ENCODE results near the gene RPS19BP1.
A peak's percentile ranks its signal among the peaks of the same experiment; 100 is the strongest.
"Not testable (repeated sequence)": the region's sequence is repeated elsewhere in the genome, so short reads cannot be mapped to it uniquely, and the experiment has no call there.

Gene RPS19BP1

GRCh38 chr22:39513791-39514190 lies 18.8 kb downstream of the RPS19BP1 start:
- no peak for DNase-seq (ENCODE audit: low spot score)

- DNase-seq (ENCODE audit: low spot score) = no peak
These were observed 20.5 kb downstream of the RPS19BP1 start for GRCh38 chr22:39512026-39512425.

DNA sequence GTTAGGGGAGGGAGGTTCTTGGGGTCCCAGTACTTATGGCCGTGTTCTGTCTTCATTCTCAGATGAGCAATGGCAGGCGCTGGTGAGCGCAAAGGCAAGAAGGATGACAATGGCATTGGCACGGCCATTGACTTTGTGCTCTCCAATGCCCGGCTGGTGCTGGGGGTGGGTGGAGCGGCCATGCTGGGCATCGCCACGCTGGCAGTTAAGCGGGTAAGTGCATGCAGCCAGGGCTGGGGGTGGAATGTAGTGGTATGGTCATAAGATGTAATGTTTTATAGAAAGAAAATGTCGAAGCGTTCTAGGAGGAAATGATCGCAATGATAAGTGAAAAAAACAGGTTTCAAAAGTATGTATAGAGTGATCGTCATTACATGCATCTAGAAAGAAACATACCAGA lies 21.3 kb downstream of the RPS19BP1 start:
- DNase-seq (ENCODE audit: low spot score) = no peak

DNA sequence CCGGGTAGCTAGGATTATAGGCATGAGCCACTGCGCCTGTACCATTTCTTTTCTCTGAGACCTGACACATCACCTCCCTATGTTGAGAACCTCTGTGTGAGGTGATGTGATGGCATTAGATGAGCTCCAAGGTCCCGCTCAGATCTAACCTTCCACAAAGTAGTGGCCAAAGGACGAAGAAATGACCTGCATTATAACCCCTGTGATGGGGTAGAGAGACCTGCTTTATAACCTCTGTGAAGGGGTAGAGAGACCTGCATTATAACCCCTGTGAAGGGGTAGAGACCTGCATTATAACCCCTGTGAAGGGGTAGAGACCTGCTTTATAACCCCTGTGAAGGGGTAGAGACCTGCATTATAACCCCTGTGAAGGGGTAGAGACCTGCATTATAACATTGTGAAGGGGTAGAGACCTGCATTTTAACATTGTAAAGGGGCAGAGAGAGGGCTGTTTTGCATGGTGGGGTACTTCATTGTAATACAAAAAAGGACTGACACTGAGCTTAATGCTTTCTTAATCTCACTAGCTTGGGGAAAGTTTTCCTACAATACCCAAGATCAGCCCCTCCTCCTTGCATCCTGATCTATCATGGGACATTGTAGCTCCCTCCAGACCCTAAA lies 21.9 kb downstream of the RPS19BP1 start:
- DNase-seq (ENCODE audit: low spot score) = no peak

DNA sequence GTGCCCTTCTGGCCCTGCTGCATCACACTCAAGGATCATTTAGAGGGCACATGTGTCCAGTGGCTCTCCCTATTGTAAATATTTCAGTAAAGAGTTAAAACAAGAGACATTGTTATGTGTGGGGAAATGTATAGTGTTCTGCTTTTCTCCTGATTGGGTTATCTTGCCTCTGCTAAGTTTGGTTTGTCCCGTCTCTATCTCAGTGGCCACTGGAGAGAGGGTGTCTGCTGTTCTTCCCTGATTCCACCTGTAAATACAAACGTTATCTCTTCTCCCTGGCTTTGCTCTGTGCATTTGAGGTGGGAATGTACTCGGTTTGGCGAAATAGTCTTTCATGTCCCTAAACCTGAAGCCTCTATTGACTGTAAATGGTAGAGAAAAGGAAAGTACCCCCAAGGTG lies 24.2 kb downstream of the RPS19BP1 start:
- no peak for DNase-seq (ENCODE audit: low spot score)

DNA sequence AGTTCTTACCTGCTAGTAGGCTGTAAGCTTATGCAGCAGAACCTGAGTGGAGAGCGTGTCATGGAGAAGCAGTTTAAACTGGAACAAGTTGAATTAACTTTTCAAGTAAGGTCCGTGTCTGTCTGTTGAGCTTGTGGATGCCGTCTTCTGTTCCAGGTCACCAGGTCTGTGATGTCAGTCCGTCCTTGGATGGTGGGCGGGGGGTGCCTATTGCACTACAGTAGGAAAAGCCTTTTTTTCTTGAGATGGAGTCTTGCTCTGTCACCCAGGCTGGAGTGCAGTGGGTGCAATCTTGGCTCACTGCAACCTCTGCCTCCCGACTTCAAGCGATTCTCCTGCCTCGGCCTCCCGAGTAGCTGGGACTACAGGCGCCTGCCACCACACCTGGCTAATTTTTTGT lies 25.5 kb downstream of the RPS19BP1 start:
- DNase-seq (ENCODE audit: low spot score) = not testable (repeated sequence)

DNA sequence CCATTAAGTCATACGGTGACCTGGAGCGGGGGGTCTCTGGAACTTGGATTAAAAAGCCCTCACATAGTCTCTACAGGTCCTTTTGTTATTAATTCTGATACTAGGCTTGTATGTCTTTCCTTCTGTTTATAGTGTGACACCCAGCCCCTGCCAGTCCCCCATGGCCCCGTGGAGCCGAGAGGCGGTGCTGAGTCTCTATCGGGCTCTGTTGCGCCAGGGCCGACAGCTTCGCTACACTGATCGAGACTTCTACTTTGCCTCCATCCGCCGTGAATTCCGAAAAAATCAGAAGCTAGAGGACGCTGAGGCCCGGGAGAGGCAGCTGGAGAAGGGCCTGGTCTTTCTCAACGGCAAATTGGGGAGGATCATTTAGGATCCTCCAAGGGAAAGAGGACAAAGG lies 28.5 kb downstream of the RPS19BP1 start:
- no peak for DNase-seq (ENCODE audit: low spot score)

GRCh38 chr22:39503630-39504029 lies 28.9 kb downstream of the RPS19BP1 start:
- no peak for DNase-seq (ENCODE audit: low spot score)

GRCh38 chr22:39502789-39503409 lies 29.6 kb downstream of the RPS19BP1 start:
- no peak for DNase-seq (ENCODE audit: low spot score)

DNA sequence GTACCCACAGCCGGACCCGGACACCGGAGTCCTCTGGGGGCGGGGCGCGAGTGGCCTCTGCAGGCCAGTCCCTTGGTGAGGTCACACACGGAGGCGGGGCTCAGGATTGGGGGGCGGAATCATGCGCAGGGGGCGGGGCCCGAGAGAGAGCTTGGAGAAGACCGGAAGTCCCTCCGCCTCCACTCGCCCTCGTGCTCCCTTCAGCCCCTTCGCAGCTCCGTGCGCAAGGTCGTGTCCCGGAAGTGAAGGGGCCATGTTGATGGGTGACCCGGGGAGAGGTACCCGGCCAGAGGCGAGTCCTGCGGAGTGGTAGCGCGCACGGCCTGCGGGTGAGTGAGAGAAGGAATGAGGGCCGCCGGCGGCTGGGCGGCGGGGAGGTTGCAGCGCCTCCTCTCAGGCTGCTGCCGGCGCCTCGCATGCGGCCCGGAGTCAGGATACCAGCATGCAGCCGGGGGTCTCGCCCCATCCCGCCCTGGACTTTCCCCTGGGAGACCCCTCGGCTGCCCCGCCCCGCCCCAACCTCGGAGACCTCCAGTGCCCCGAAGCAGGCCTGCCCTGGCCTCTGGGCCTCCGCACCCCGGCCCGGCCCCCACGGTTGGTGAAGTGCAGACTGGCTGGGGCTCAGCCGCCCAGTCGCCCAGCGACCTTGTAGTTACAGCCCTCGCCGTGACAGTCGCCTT lies 30.3 kb downstream of the RPS19BP1 start, which contains the start of gene MIEF1:
Gene MIEF1, plus strand, starts transcription at position 182 of the 680 bp plus-strand sequence. CDS start 9,005 bp downstream, outside the sequence.
- DNase-seq (ENCODE audit: low spot score) = peak; percentile 96

DNA sequence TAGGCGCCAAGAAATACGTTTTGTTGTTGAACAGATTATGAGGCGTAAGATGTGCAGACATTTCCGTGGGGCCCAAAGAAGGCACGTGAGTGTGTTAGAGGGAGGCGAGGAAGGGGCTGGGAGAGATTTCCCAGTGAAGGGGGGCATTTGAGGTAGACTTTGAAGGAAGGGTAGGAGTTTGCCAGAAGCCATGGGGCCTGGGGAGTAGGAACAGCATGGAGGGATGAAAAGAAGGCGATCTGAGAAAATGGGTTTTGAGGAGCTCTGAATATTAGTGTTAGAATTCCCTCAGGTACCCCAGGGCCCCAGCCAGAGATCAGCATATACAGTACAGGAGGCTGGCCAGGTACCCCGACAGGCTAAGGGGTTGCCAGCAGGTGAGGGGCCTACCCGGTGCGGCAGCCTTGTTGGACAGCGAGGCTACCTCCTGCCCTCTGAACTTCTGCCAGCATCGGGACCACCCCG lies 30.9 kb downstream of the RPS19BP1 start:
- no peak for DNase-seq (ENCODE audit: low spot score)

- DNase-seq (ENCODE audit: low spot score) = no peak
These were observed 32.4 kb downstream of the RPS19BP1 start for GRCh38 chr22:39500101-39500500.

- DNase-seq (ENCODE audit: low spot score) = no peak
These were observed 33.7 kb downstream of the RPS19BP1 start for GRCh38 chr22:39498802-39499201.

DNA sequence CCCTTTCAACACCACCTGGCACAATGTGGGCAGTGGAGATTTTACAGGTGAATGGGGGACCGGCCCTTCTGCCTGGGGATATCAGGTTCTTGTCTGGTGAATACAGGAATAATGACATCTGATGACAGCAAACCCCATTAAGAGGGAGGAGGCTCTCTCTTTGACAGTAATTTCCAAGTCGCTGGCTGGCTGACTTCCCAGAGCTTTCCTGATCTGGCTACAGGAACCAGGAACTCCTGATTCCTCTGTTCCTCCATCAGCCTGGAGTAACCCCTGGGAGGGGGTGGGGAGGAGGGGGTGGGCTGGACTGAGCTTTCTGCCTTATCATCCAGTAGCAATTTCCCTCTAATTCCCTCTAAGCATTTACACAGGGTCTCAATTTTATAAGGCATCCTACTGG lies 34.2 kb downstream of the RPS19BP1 start:
- DNase-seq (ENCODE audit: low spot score) = no peak

- no peak for DNase-seq (ENCODE audit: low spot score)
These were observed 35.1 kb downstream of the RPS19BP1 start for GRCh38 chr22:39497429-39497828.

- DNase-seq (ENCODE audit: low spot score) = peak; percentile 83
These were observed 36.3 kb downstream of the RPS19BP1 start for GRCh38 chr22:39496131-39496838.

DNA sequence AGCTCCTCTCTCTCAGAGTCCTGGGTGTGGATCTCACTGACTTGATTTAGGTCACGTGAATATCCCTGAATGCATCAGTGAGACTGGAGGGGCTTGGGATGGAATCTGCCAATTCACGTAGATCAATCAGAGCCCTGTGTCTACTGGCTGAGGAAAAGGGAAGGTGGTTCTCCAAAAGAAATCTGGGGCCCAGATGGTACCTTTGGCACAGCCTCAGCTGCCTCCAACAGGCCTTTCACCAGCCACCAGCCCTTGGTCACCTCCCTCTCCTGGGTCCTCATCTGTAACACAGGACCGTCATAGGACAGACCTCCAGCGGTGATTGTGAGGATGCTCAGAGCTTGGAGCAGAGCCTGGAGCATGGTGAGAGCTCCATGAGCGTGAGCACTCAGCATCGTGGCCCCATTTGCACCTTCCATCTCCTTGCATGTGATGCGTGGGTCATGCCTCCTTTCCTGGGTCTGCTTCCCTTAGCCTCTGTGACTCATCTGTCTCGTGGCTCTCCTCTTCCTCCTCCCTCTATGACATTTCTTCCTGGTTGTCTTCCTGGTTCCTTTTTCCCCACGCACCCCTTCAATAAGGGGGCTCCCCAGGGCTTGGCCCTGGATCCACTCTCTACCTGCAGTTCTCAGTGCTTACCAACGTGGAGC lies 38.0 kb downstream of the RPS19BP1 start:
- no peak for DNase-seq (ENCODE audit: low spot score)

- DNase-seq (ENCODE audit: low spot score) = no peak
These were observed 38.8 kb downstream of the RPS19BP1 start for GRCh38 chr22:39493759-39494158.

GRCh38 chr22:39492186-39492585 lies 40.4 kb downstream of the RPS19BP1 start:
- no peak for DNase-seq (ENCODE audit: low spot score)

DNA sequence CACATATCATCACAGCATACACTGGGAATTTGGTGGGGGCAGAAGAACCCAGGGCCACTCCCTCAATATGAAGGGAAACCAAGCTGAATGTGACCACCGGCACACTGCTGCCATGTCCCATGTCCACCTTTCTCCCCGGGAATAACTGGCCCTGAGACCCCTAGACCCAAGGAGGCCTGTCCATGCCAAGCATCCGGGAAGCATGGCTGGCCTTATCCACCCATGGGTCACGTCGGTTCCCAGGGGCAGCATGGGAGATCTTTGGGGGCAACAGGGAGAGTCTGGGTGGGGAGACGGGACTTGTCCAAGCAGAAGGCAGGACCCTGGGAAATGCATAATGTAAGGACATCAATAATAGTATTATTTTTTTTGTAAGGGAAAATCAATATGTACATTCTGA lies 40.9 kb downstream of the RPS19BP1 start:
- DNase-seq (ENCODE audit: low spot score) = no peak

- no peak for DNase-seq (ENCODE audit: low spot score)
These were observed 41.4 kb downstream of the RPS19BP1 start for GRCh38 chr22:39490966-39491680.
